AG08396 (cell line): ENCODE results near the gene DRG2.

Experiments used
- DNase-seq: peaks from one replicate; pipeline ENCODE4 v3.0.0; 2012; ENCODE audit warnings: low spot score, mixed read lengths

Gene DRG2

DNA sequence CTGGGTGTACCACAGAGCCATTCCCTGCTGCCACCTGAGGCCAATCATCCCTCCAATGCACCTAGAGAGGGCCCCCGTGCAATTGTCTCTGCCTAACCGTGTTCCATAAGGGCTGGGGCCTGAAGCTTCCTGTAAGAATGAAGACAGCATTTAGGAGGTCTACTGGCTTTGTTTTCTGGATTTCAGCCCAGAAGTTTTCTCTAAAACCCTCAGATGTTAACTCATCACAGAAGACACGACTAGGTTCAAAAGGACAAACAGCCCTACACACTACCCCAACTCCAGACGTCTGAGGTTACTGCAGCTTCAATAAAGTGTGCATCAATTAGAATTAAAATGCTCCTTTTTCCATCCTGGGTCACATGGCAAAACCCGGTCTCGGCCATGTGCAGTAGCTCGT, 10.8 kb upstream of the DRG2 start:
- no peak for DNase-seq

GRCh38 chr17:18079543-18079942, 8.2 kb upstream of the DRG2 start:
- DNase-seq, result no peak

DNA sequence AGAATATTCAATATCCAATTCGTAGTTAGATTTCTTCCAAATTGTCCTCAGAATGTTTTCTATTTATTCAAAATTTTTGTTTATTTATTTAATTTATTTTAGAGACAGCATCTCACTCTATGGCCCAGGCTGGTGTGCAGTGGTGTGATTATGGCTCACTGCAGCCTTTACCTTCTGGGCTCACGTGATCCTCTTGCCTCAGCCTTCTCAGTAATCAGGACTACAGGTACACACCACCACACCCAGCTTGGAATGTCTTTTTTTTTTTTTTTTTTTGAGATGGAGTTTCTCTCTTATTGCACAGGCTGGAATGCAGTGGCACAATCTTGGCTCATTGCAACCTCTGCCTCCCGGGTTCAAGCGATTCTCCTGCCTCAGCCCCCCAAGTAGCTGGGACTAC, 3.5 kb upstream of the DRG2 start:
- no peak for DNase-seq

DNA sequence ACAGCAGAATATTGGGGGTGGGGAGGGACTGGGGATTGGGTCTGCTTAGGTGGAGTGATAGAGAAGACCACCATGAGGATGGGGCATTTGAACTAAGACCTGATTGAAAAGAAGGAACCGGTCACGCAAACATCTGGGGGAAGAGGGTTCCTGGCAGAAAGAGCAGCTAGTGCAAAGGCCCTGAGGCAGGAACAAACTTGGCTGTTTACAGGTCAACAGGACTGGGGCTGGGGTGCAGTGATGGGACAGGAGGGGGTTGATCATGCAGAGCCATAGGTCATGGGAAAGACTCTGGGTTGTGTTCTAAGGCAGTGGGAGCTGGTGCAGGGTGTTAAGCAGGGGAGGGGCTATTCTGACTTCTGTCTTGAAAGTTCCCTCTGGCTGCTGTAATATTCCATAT, 1.9 kb downstream of the DRG2 start:
- no peak for DNase-seq

- peak; percentile 62 for DNase-seq
Observed at GRCh38 chr17:18093616-18094408, 6.1 kb downstream of the DRG2 start.

DNA sequence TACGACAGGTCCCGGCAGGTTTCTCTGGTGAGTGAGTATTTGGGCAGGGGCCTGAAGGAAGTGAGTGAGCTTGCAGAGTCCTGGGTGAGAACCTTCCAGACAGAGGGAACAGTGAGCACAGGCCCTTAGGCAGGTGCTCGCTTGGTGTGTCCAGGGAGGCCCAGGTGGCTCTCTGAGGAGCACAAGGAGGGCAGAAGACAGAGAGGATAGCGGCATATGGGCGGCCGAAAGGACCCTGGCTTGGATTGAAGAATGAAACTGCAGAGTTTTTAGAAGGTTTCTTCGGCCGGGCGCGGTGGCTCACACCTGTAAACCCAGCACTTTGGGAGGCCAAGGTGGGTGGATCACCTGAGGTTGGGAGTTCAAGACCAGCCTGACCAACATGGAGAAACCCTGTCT, 6.7 kb downstream of the DRG2 start:
- no peak for DNase-seq

- no peak for DNase-seq
Observed at GRCh38 chr17:18099516-18099915, 11.8 kb downstream of the DRG2 start.

DNA sequence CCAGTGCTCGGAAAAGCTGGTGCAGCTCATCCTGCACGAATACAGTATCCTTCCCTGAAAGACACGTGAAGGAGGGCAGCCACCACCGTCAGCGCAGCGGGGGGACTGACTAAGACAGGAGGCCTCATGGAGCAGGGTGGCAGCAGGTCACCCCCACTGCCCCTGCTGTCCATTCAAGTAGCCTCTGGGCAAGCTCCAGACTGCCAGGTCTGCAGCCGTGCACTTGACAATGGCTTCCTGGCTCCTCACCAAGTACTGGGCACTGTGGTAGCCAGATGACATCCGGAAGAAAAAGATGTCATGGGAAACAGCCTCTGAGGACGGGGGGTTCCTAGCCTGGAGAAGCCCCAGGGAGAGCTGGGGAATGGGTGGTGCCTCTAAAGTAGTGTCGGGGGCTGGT, 12.9 kb downstream of the DRG2 start:
- DNase-seq, result no peak

- no peak for DNase-seq
Observed at GRCh38 chr17:18101828-18102227, 14.1 kb downstream of the DRG2 start.

- DNase-seq, result no peak
Observed at GRCh38 chr17:18102640-18103039, 14.9 kb downstream of the DRG2 start.

GRCh38 chr17:18105027-18105426, 17.3 kb downstream of the DRG2 start:
- no peak for DNase-seq

DNA sequence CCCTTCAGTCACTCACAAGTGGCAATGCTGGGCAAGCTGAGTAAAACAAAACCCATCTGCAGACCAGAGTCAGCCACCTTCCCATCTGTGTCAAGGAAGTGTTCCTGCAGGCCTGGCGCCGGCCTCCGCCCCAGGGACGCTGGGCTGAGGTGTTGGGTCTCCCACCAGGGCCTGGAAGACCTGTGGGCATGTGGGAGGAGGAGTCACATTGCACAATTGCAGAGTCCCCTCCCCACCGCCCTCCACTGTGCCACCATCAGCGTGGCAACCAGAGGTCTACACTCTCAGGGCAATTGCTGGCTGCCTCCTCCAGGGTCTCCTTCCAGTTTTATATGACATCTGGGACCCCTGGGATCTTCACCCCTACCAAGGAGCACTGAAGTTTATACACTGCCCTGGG, 17.8 kb downstream of the DRG2 start:
- no peak for DNase-seq

DNA sequence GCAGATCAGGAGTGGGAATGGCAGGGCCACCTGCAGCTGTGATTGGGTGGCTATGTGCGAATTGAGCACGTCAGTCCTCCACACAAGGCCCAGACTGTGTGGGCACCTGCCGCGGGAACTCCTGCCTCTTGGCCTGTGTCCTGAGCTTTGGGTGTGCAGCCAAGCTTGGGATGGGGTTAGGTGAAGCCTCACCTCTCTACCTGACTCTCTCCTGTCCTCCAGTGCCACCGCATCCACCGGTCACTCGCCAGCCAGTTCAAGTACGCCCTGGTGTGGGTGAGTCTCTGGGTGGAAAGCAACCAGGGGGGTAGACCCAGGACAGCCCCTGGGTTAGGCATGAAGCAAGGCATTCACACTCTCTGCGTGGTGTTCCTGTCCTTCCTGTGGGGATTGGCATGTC, 18.5 kb downstream of the DRG2 start:
- no peak for DNase-seq

GRCh38 chr17:18107061-18107790, 19.5 kb downstream of the DRG2 start:
- no peak for DNase-seq

DNA sequence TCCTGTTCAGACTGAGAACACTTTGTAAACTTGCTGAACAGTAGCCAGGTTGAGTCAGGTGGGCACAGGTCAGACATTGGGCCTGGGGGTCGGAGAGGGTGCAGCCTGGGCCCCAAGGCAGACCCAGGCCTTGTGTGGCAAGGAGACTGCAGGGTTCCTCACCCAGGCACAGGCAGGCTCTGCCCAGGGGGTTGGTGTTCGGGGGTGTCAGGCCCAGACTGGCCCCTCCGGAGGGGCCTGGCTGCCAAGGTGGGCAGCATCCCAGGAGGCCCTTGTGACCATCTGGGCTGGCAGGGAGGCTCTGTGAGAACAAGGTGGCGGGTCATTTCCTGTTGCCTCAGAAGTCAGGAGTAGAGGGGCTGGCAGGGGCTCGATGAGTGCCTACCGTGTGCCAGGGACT, 20.2 kb downstream of the DRG2 start:
- DNase-seq, result no peak

DNA sequence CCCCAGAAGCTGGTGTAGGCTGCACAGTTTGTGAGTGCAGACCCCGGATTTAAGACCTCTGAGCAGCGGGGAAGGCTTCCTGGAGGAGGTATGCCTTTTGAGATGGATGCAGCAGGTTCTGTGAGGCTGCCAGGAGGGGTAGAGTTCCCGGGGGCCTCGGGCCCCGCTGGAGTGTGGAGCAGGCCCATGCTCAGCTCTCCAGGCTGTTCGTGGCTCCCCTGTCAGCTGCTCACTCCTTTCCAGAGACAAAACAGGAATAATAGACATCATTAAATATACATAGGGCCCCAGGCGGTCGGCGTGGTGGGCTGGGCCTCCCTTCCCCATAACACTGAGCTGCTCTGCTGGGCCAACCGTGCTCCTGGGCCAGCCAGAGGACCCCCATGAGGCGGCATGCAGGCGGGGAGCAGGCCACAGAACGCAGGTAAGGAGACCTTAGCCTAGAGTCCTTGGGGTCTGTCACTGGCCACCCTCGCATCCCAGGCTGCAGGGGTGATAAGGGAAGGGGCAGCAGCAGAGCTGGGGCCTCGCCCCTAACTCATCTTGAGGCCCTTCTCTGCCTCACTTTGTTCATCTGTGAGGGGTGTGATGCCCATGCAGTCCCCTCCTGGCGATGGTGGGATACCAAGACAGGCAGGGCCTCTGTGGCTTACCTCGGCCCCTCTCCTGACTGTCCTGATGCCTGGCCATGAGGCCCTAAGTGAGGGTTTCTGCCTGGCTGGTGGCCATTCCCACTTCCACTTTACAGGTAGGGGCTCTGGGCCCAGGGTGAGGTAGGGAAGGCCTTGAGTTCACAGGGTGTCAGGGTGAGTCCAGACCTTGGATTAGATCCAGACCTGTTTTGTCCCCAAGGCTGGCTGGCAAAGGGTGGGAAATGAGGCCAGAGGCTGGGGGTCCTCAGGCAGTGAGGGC, 20.9 kb downstream of the DRG2 start, which contains the start of gene MYO15A:
Gene MYO15A, plus strand, starts transcription at position 356 of the 912 bp plus-strand sequence. CDS start 10,045 bp downstream, outside the sequence.
- no peak for DNase-seq

- DNase-seq, result no peak
Observed at GRCh38 chr17:18109935-18110485, 22.3 kb downstream of the DRG2 start.

- DNase-seq, result no peak
Observed at GRCh38 chr17:18110636-18111145, 22.9 kb downstream of the DRG2 start.

- DNase-seq, result no peak
Observed at GRCh38 chr17:18111330-18111971, 23.7 kb downstream of the DRG2 start.

DNA sequence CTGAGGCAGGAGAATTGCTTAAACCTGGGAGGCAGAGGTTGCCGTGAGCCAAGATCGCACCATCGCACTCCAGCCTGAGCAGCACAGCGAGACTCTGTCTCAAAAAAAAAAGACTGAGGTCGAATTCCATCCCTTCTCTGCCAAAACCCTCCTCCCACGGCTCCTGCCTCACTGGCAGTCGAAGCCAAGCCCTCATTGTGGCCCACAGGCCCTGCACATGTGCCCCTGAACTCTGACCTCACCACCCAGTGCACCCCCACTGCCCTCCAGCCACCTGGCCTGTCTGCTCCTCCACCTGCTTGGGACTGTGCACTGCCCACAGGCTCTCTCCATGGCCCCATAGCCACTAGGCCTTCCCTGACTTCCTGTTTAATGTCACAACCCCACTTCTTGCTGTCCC, 27.8 kb downstream of the DRG2 start:
- no peak for DNase-seq

GRCh38 chr17:18116078-18116477, 28.3 kb downstream of the DRG2 start:
- no peak for DNase-seq
